Measurements from ENCODE around the gene PRR7.
"Not testable (repeated sequence)": the region's sequence is repeated elsewhere in the genome, so short reads cannot be mapped to it uniquely, and the experiment has no call there.

The PRR7 gene

GRCh38 chr5:177485753-177486152 lies 39.1 kb downstream of the PRR7 start:
- H3K4me3 ChIP-seq (ENCODE audit: low read depth in 1 of 2, low read length in 2 of 2); H3K9me3 ChIP-seq (ENCODE audit: control insufficient read depth in 1 of 2, low read length in 2 of 2); H3K27ac ChIP-seq (ENCODE audit: low read length); H3K27me3 ChIP-seq (ENCODE audit: low read depth, low read length): not testable (repeated sequence)
- Histone ChIP-seq H3K36me3 (ENCODE audit: control insufficient read depth in 1 of 2, insufficient read depth in 2 of 2, low read length in 2 of 2) (peaks cover 29 to 68% of the 10 kb centered on the region in 2 donors), H3K4me1 (ENCODE audit: control insufficient read depth in 1 of 2, insufficient read depth in 2 of 2, low read length in 2 of 2) (peaks cover 5 to 76% of the 10 kb centered on the region in 2 donors)

GRCh38 chr5:177486256-177486655 lies 39.6 kb downstream of the PRR7 start:
- no peak overlapping the region for H3K4me3 ChIP-seq (ENCODE audit: low read depth in 1 of 2, low read length in 2 of 2)
- H3K27me3 ChIP-seq (ENCODE audit: low read depth, low read length), result no peaks in the 10 kb centered on the region
- peaks cover 5 to 81% of the 10 kb centered on the region in 2 donors for H3K4me1 ChIP-seq (ENCODE audit: control insufficient read depth in 1 of 2, insufficient read depth in 2 of 2, low read length in 2 of 2)
- H3K9me3 ChIP-seq (ENCODE audit: control insufficient read depth in 1 of 2, low read length in 2 of 2), result no peaks in the 10 kb centered on the region
- peaks cover 29 to 73% of the 10 kb centered on the region in 2 donors for H3K36me3 ChIP-seq (ENCODE audit: control insufficient read depth in 1 of 2, insufficient read depth in 2 of 2, low read length in 2 of 2)
- no peak overlapping the region for H3K27ac ChIP-seq (ENCODE audit: low read length)

- peaks cover 29 to 74% of the 10 kb centered on the region in 2 donors for H3K36me3 ChIP-seq (ENCODE audit: control insufficient read depth in 1 of 2, insufficient read depth in 2 of 2, low read length in 2 of 2)
Measured at GRCh38 chr5:177487144-177487543, 40.5 kb downstream of the PRR7 start.

GRCh38 chr5:177487975-177488374 lies 41.4 kb downstream of the PRR7 start:
- no peak overlapping the region for H3K27ac ChIP-seq (ENCODE audit: low read length)
- no peaks in the 10 kb centered on the region for H3K27me3 ChIP-seq (ENCODE audit: low read depth, low read length)
- no peaks in the 10 kb centered on the region for H3K9me3 ChIP-seq (ENCODE audit: control insufficient read depth in 1 of 2, low read length in 2 of 2)
- peaks cover 29 to 78% of the 10 kb centered on the region in 2 donors for H3K36me3 ChIP-seq (ENCODE audit: control insufficient read depth in 1 of 2, insufficient read depth in 2 of 2, low read length in 2 of 2)
- peaks cover 11 to 81% of the 10 kb centered on the region in 2 donors for H3K4me1 ChIP-seq (ENCODE audit: control insufficient read depth in 1 of 2, insufficient read depth in 2 of 2, low read length in 2 of 2)
- no peak overlapping the region for H3K4me3 ChIP-seq (ENCODE audit: low read depth in 1 of 2, low read length in 2 of 2)

More at GRCh38 chr5:177487144-177487543, 40.5 kb downstream of the PRR7 start:
- Histone ChIP-seq H3K4me1 (ENCODE audit: control insufficient read depth in 1 of 2, insufficient read depth in 2 of 2, low read length in 2 of 2) (peaks cover 5 to 81% of the 10 kb centered on the region in 2 donors), H3K27me3 (ENCODE audit: low read depth, low read length) (no peaks in the 10 kb centered on the region), H3K4me3 (ENCODE audit: low read depth in 1 of 2, low read length in 2 of 2) (no peak overlapping the region), H3K9me3 (ENCODE audit: control insufficient read depth in 1 of 2, low read length in 2 of 2) (no peaks in the 10 kb centered on the region), H3K27ac (ENCODE audit: low read length) (no peak overlapping the region)

- H3K9me3 ChIP-seq (ENCODE audit: control insufficient read depth in 1 of 2, low read length in 2 of 2), result no peaks in the 10 kb centered on the region
- no peak overlapping the region for H3K27ac ChIP-seq (ENCODE audit: low read length)
- peak overlapping the region in 1 of 2 donors; percentile 19 for H3K4me3 ChIP-seq (ENCODE audit: low read depth in 1 of 2, low read length in 2 of 2)
- no peaks in the 10 kb centered on the region for H3K27me3 ChIP-seq (ENCODE audit: low read depth, low read length)
- peaks cover 21 to 81% of the 10 kb centered on the region in 2 donors for H3K4me1 ChIP-seq (ENCODE audit: control insufficient read depth in 1 of 2, insufficient read depth in 2 of 2, low read length in 2 of 2)
- peaks cover 28 to 75% of the 10 kb centered on the region in 2 donors for H3K36me3 ChIP-seq (ENCODE audit: control insufficient read depth in 1 of 2, insufficient read depth in 2 of 2, low read length in 2 of 2)
Measured at GRCh38 chr5:177489119-177489716, 42.6 kb downstream of the PRR7 start.

- Histone ChIP-seq H3K36me3 (ENCODE audit: control insufficient read depth in 1 of 2, insufficient read depth in 2 of 2, low read length in 2 of 2) (peaks cover 23 to 80% of the 10 kb centered on the region in 2 donors), H3K27me3 (ENCODE audit: low read depth, low read length) (no peaks in the 10 kb centered on the region), H3K27ac (ENCODE audit: low read length) (no peak overlapping the region), H3K4me3 (ENCODE audit: low read depth in 1 of 2, low read length in 2 of 2) (peak overlapping the region in 1 of 2 donors; percentile 19), H3K4me1 (ENCODE audit: control insufficient read depth in 1 of 2, insufficient read depth in 2 of 2, low read length in 2 of 2) (peaks cover 19 to 81% of the 10 kb centered on the region in 2 donors), H3K9me3 (ENCODE audit: control insufficient read depth in 1 of 2, low read length in 2 of 2) (no peaks in the 10 kb centered on the region)
Measured at GRCh38 chr5:177490311-177490991, 43.8 kb downstream of the PRR7 start.

GRCh38 chr5:177490992-177491391 lies 44.4 kb downstream of the PRR7 start:
- H3K4me3 ChIP-seq (ENCODE audit: low read depth in 1 of 2, low read length in 2 of 2), result no peak overlapping the region
- H3K4me1 ChIP-seq (ENCODE audit: control insufficient read depth in 1 of 2, insufficient read depth in 2 of 2, low read length in 2 of 2), result peaks cover 19 to 83% of the 10 kb centered on the region in 2 donors
- no peak overlapping the region for H3K27ac ChIP-seq (ENCODE audit: low read length)
- H3K36me3 ChIP-seq (ENCODE audit: control insufficient read depth in 1 of 2, insufficient read depth in 2 of 2, low read length in 2 of 2), result peaks cover 23 to 76% of the 10 kb centered on the region in 2 donors
- no peaks in the 10 kb centered on the region for H3K9me3 ChIP-seq (ENCODE audit: control insufficient read depth in 1 of 2, low read length in 2 of 2)
- no peaks in the 10 kb centered on the region for H3K27me3 ChIP-seq (ENCODE audit: low read depth, low read length)

- no peak overlapping the region for H3K4me3 ChIP-seq (ENCODE audit: low read depth in 1 of 2, low read length in 2 of 2)
- no peaks in the 10 kb centered on the region for H3K9me3 ChIP-seq (ENCODE audit: control insufficient read depth in 1 of 2, low read length in 2 of 2)
- no peaks in the 10 kb centered on the region for H3K27me3 ChIP-seq (ENCODE audit: low read depth, low read length)
- H3K27ac ChIP-seq (ENCODE audit: low read length), result no peak overlapping the region
- H3K36me3 ChIP-seq (ENCODE audit: control insufficient read depth in 1 of 2, insufficient read depth in 2 of 2, low read length in 2 of 2), result peaks cover 18 to 72% of the 10 kb centered on the region in 2 donors
- H3K4me1 ChIP-seq (ENCODE audit: control insufficient read depth in 1 of 2, insufficient read depth in 2 of 2, low read length in 2 of 2), result peaks cover 19 to 83% of the 10 kb centered on the region in 2 donors
Measured at GRCh38 chr5:177491429-177491945, 44.9 kb downstream of the PRR7 start.

- Histone ChIP-seq H3K27ac (ENCODE audit: low read length) (no peak overlapping the region), H3K27me3 (ENCODE audit: low read depth, low read length) (no peaks in the 10 kb centered on the region), H3K36me3 (ENCODE audit: control insufficient read depth in 1 of 2, insufficient read depth in 2 of 2, low read length in 2 of 2) (peaks cover 17 to 69% of the 10 kb centered on the region in 2 donors), H3K4me1 (ENCODE audit: control insufficient read depth in 1 of 2, insufficient read depth in 2 of 2, low read length in 2 of 2) (peaks cover 19 to 84% of the 10 kb centered on the region in 2 donors), H3K9me3 (ENCODE audit: control insufficient read depth in 1 of 2, low read length in 2 of 2) (no peaks in the 10 kb centered on the region), H3K4me3 (ENCODE audit: low read depth in 1 of 2, low read length in 2 of 2) (peak overlapping the region in 1 of 2 donors; percentile 32)
Measured at GRCh38 chr5:177491983-177492746, 45.6 kb downstream of the PRR7 start.

GRCh38 chr5:177492841-177493240 lies 46.2 kb downstream of the PRR7 start:
- Histone ChIP-seq H3K4me3 (ENCODE audit: low read depth in 1 of 2, low read length in 2 of 2) (peak overlapping the region; percentile 4 to 88), H3K9me3 (ENCODE audit: control insufficient read depth in 1 of 2, low read length in 2 of 2) (no peaks in the 10 kb centered on the region), H3K36me3 (ENCODE audit: control insufficient read depth in 1 of 2, insufficient read depth in 2 of 2, low read length in 2 of 2) (peaks cover 12 to 63% of the 10 kb centered on the region in 2 donors), H3K27ac (ENCODE audit: low read length) (peak overlapping the region; percentile 90), H3K27me3 (ENCODE audit: low read depth, low read length) (no peaks in the 10 kb centered on the region), H3K4me1 (ENCODE audit: control insufficient read depth in 1 of 2, insufficient read depth in 2 of 2, low read length in 2 of 2) (peaks cover 19 to 85% of the 10 kb centered on the region in 2 donors)

- peak overlapping the region; percentile 90 for H3K27ac ChIP-seq (ENCODE audit: low read length)
- peaks cover 19 to 83% of the 10 kb centered on the region in 2 donors for H3K4me1 ChIP-seq (ENCODE audit: control insufficient read depth in 1 of 2, insufficient read depth in 2 of 2, low read length in 2 of 2)
- peak overlapping the region; percentile 4 to 88 for H3K4me3 ChIP-seq (ENCODE audit: low read depth in 1 of 2, low read length in 2 of 2)
- H3K36me3 ChIP-seq (ENCODE audit: control insufficient read depth in 1 of 2, insufficient read depth in 2 of 2, low read length in 2 of 2), result peaks cover 10 to 53% of the 10 kb centered on the region in 2 donors
- no peaks in the 10 kb centered on the region for H3K9me3 ChIP-seq (ENCODE audit: control insufficient read depth in 1 of 2, low read length in 2 of 2)
- no peaks in the 10 kb centered on the region for H3K27me3 ChIP-seq (ENCODE audit: low read depth, low read length)
Measured at GRCh38 chr5:177493795-177494345, 47.3 kb downstream of the PRR7 start.
